ENCODE results near the gene WHRN.

WHRN gene

DNA sequence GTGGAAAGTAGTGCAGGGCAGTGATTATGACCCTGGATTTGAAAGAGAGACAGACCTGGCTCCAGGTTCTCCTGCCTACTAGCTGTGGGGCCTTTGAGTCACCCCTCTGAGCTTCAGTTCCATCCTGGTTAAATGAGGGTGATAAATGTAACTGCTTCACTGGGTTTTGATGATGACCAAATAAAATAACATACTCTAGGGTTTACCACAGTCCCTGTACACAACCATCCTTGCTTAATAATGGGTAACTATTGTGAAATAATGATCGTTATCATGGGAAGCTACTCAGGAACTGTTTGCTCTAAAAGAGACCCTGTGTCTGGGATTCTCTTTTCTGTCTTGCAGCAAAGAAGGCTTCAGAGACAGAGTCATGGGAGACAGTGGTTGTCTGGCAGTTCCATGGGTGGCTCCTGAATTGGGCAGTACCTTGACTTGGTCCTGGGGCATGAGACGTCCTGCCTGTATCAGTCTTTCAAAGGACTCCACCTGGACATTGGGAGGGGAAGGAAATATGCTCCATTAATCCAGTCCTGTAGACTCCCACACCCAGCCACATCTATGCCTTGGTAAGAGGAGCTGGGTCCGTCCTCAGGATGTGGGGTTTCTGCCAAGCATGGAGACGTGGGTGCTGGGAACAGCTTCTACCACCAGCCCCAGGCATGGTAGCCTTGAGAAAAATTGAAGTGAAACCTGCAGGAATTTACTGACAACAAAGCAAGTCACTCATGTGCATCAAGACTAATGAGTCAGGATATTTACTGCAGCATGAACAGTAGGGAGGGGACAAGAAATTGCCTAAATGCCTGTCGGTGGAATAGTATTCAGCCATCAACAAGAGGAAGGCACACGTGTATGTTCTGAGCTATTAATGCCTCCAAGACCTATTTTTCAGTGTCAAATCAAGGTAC is 140.9 kb downstream of the WHRN start:
- peak; percentile 55 for DNase-seq (ENCODE audit: low spot score)

DNA sequence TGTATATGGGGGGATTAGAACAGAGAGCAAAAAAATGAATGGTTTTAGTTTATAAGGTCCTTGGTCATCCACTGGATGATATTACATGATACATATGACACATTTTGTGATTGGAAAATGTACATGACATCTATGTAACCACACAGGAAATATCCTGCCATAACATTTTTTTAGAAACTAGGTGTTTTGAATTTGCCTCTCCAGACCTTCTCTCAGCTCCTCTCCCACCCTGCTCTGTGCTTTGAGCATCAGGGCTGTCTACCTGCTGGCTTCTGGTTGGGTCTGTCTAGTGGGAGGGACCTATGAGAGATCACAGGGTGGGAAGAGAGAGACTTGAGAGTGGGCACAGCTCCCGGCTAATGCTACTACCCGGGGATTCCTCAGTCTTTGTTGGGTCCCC is 141.8 kb downstream of the WHRN start:
- DNase-seq (ENCODE audit: low spot score): no peak

DNA sequence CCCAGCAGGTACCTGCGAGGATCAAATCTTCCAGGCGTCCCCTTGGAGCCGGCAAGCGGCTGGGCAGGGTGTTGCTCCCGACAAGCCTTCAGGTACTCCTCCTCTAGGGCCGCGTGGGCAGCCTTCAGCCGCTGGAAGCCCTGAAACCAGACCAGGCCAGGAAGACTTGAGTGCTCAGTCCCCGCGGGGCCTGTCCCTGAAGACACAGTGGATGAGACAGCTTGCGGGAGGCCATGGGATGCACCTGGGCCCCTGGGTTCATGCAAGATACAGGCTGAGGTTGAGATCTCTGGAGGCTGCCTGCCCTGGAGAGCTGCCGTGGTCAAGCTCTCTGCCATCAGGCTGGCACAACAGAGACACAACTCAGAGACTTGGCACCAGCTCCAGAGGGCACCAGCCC is 142.9 kb downstream of the WHRN start:
- DNase-seq (ENCODE audit: low spot score): no peak

DNA sequence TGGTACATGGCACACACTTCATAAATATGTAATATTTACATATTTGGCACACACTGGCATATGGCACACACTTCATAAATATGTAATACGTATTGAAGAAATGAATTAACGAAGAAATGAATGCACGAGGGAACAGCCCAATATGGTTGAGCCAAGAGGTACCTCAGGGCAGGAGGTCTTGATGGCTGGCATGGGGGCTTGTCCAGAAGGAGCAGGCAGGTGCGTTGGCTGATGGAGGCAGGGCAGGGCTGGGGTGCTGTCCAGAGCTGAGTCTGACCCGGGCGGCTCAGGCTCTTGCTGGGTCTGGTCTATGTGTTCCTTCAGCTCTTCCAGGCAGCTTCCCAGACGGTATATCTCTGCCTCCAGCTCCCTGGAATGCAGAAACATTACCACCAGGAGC is 143.7 kb downstream of the WHRN start:
- DNase-seq (ENCODE audit: low spot score): no peak

DNA sequence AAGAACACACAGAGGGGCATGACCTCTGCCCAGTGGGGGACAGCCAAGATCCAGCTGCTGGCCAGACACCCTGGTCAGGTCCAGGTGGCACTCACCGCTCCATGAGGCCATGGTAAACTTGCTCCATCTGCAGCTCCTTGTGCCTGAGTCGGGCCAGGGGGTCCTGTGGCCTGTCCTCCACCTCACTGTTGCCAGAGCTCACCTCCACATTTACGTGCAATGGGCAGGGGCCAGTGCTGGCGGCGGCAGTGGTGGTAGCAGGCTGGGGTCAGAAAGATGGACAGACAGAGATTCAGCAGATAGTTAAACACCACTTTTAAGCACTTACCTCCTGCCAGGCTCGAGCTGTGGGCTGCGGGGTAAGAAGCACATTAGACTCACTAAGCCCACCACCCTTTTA is 145.5 kb downstream of the WHRN start:
- DNase-seq (ENCODE audit: low spot score): no peak

DNA sequence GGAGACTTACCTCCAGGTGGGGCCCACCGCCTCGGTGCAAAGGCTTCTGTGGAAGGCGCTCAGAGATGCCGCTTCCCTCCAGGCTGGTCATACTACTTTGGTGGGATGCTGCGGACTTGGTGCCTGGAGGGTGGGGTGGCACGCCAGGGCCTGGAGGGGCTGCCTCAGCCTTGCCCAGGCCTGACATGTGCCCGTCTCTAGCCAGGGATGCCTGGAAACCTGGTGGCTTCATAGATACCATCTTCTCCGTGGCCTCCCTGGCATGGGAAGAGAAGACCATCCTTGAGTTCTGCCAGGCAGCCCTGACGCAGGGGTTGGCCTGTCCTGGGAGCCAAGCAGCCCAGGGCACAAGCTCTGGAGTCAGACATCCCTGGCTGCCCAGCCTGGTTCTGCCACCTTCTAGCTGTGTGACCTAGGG is 147.4 kb downstream of the WHRN start:
- no peak for DNase-seq (ENCODE audit: low spot score)

DNA sequence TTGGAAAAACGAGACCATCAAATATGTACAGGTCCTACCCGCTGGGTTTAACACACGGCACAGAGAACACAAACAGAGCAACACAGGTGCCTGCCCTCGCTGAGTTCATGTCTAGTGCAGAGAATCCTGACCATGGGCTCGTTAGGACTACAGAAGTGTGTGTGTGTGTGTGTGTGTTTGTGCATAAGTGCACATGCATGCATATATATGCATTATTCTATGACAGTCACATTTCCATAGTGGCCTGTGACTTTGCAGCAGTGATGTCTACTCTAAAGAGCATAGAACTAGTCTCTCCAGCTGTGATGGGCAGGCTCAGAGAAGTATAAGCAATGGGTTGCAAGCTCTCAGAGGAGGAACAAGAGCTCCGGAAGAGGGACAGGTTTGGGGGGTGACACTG is 147.9 kb downstream of the WHRN start:
- DNase-seq (ENCODE audit: low spot score): no peak

DNA sequence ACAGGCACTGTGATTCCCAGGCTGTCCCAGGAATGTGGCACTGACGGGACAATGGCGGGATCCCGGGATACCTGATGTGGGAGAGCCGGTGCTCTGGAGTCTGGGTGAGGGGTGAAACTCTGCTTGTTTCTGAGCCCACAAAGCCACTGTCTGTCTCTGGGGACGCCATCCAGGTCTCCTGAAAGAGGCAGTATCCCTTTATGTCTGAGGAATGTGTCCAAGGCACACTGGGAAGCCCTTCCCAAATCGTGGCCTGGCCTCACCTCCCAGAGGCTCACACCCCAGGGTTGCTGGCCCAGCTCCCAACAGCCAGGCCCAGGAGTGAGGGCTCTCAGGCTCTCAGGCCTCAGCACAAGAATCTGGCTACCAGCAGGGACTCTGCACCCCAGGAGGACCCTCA is 148.5 kb downstream of the WHRN start:
- no peak for DNase-seq (ENCODE audit: low spot score)

DNA sequence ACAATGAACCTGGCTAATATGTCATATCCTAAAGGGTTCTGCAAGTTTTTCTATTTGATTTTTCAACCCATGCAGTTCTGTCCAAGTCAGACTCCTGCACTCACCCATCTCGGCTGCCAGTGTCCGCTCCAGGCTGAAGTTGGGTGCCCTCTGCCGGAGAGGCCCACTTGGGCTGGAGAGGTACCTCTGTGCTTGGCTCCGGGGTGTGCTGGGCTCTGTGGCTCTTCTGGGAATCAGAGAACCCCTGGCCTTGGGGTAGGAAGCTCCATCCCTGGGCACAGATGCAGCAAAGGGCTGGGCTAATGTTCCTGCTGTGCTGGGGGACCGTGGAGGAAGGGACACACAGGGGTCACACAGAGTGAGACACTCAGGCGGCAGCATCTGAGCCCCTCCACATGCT is 149.5 kb downstream of the WHRN start:
- no peak for DNase-seq (ENCODE audit: low spot score)
